ENCODE measurements around the gene IL4R.

IL4R gene

DNA sequence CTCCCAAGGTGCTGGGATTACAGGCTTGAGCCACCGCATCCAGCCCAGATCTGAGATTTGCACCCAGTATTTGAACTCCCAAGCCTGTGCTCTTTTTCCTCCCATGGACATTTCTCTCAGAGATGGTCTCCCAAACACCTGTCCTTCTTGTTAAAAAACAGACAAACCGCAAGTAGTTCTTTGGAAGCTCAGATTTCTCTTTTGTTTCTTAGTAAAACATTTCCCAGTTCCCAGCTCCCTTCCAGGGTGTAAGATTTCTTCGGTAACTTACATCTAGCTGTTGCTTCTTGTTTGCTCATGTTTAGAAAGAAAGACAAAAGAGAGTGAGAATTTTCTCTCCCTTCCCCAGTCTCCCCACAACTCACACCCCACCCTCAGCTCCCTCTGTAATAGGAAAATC, 36.2 kb downstream of the IL4R start:
- TF ChIP-seq, protein P1, sequence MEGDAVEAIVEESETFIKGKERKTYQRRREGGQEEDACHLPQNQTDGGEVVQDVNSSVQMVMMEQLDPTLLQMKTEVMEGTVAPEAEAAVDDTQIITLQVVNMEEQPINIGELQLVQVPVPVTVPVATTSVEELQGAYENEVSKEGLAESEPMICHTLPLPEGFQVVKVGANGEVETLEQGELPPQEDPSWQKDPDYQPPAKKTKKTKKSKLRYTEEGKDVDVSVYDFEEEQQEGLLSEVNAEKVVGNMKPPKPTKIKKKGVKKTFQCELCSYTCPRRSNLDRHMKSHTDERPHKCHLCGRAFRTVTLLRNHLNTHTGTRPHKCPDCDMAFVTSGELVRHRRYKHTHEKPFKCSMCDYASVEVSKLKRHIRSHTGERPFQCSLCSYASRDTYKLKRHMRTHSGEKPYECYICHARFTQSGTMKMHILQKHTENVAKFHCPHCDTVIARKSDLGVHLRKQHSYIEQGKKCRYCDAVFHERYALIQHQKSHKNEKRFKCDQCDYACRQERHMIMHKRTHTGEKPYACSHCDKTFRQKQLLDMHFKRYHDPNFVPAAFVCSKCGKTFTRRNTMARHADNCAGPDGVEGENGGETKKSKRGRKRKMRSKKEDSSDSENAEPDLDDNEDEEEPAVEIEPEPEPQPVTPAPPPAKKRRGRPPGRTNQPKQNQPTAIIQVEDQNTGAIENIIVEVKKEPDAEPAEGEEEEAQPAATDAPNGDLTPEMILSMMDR (IDR thresholded peaks at IDR 0.05; ENCODE audit: low read depth, low read length): no peak
- no peak for DNase-seq (ENCODE audit: extremely low read depth, low read depth)

DNA sequence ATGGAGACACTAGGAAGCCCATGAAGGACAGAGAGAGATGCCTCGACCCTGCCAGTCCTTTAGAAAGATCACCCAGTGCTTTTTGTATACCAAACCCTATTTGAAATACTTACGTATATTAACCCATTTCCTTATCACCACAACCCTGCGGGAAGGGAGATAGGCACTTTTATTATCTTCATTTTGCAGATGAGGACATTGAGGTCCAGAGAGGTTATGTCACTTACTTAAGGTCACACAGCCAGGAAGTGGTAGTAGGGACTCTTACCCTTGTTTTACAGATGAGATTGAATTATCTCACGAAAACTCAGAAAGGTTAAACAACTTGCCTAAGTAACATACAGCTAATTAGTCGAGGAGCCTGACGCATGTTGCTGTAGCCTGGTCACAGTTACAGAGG, 38.2 kb downstream of the IL4R start:
- no peak for DNase-seq (ENCODE audit: extremely low read depth, low read depth)
- TF ChIP-seq, protein P1 (IDR thresholded peaks at IDR 0.05; ENCODE audit: low read depth, low read length): no peak

DNA sequence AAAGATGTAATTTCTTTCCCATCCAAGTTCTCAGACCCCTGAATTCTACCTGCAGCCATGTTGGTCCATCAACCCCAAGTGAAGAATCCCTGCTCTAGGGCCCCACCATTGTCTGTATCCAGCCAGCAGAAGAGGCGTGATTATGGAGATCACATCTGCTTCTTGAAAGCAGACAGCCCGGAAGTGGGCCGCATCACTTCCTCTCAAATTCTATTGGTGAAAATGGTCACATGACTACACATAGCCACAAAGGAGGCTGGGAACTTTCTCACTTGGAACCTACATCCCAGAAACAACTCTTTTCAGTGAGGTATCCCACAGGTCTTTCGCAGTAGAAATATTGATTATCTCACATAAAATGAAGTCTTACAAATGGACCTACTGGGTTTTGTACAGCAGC, 40.1 kb downstream of the IL4R start:
- TF ChIP-seq, protein P1 (IDR thresholded peaks at IDR 0.05; ENCODE audit: low read depth, low read length): no peak
- no peak for DNase-seq (ENCODE audit: extremely low read depth, low read depth)

DNA sequence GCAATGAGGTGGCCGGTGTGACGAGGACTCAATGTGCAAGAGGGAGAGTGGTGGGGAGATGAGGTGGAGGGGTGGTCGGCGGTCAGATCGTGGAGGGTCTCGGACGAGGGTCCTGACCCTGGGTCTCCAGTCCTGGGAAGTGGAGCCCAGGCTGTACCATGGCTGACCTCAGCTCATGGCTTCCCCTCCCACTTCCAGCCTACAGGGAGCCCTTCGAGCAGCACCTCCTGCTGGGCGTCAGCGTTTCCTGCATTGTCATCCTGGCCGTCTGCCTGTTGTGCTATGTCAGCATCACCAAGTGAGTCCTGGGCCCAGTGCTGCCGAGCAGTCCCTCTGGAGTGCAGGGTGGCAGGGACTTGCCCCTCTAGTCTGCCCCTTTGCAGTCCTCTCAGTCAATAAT, 41.8 kb downstream of the IL4R start:
- TF ChIP-seq, protein P1 (IDR thresholded peaks at IDR 0.05; ENCODE audit: low read depth, low read length): peak; percentile 29
- DNase-seq (ENCODE audit: extremely low read depth, low read depth): no peak

DNA sequence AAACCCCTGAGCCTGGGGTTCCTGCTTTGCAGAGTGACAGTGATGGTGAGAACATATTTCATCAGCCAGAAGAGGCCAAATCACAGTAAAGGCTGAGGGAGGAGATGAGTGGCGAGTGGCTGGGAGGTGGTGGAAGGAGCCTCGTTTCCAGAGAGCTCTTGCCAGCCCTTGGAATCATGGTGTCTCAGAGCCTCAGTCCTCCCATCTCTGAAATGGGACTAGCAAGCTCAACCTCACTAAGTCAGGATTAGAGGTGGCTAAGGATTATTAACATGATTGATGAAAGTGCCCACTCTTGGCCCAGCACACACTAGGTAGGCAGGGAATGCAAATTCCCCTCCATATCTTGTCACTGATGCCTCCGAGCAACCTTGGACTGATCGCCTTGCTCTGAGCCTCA, 43.0 kb downstream of the IL4R start:
- TF ChIP-seq, protein P1 (IDR thresholded peaks at IDR 0.05; ENCODE audit: low read depth, low read length): no peak
- no peak for DNase-seq (ENCODE audit: extremely low read depth, low read depth)

DNA sequence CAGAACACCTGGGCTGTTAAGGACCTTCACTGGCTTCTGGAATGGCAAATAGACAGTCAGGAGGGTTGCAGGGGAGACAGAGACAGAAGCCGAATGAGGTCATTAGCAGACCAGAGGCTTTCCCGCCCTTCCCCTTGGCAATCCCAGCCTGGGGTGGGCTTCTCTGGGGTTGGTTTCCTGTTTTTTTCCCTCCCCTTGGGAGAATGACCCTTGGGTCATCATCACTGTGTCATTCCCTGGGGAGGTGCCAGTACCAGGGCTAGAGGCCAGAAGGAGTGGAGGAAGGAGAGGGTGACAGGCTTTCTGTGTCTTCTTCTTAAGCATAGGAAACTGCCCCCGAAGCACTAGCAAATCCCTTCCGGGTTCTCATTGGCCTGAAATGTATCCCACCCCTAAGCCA, 45.3 kb downstream of the IL4R start:
- DNase-seq (ENCODE audit: extremely low read depth, low read depth): no peak
- TF ChIP-seq, protein P1 (IDR thresholded peaks at IDR 0.05; ENCODE audit: low read depth, low read length): no peak

DNA sequence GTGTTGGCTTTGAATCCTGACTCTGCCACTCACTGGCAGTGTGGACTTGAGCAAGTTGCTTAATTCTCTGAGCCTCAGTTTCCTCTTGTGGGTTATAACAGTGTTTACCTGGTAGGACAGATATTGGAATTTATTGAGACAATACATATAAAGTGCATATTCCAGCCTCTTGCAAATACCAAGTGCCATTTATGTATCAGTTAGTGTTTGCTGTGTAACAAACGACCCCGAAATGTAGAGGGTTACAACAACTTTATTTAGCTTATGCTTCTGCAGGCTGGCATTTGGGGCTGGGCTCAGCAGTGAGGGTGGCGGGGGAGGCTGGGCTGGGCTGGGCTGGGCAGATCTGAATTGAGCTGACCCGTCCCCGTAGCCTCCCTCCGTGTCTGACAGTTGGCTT, 45.8 kb downstream of the IL4R start:
- TF ChIP-seq, protein P1 (IDR thresholded peaks at IDR 0.05; ENCODE audit: low read depth, low read length): no peak
- no peak for DNase-seq (ENCODE audit: extremely low read depth, low read depth)
